ENCODE results near the gene SPTBN1.

The SPTBN1 gene

GRCh38 chr2:54553775-54554174 is 97.6 kb downstream of the SPTBN1 start:
- DNase-seq (ENCODE audit: low read depth in 2 of 2): no peak

GRCh38 chr2:54555318-54555837 is 99.3 kb downstream of the SPTBN1 start:
- no peak for DNase-seq (ENCODE audit: low read depth in 2 of 2)

GRCh38 chr2:54556621-54557121 is 100.5 kb downstream of the SPTBN1 start:
- DNase-seq (ENCODE audit: low read depth in 2 of 2): no peak

GRCh38 chr2:54557211-54557600 is 101.1 kb downstream of the SPTBN1 start:
- DNase-seq (ENCODE audit: low read depth in 2 of 2): no peak

- DNase-seq (ENCODE audit: low read depth in 2 of 2): peak in 1 of 2 donors; percentile 47
Measured at GRCh38 chr2:54557601-54558187, 101.6 kb downstream of the SPTBN1 start.

- DNase-seq (ENCODE audit: low read depth in 2 of 2): peak in 1 of 2 donors; percentile 48
Measured at GRCh38 chr2:54558188-54559005, 102.3 kb downstream of the SPTBN1 start.

GRCh38 chr2:54559006-54559445 is 102.9 kb downstream of the SPTBN1 start:
- DNase-seq (ENCODE audit: low read depth in 2 of 2): no peak

GRCh38 chr2:54559593-54560145 is 103.5 kb downstream of the SPTBN1 start:
- no peak for DNase-seq (ENCODE audit: low read depth in 2 of 2)

GRCh38 chr2:54560146-54560881 is 104.2 kb downstream of the SPTBN1 start:
- no peak for DNase-seq (ENCODE audit: low read depth in 2 of 2)

GRCh38 chr2:54561010-54561409 is 104.9 kb downstream of the SPTBN1 start:
- no peak for DNase-seq (ENCODE audit: low read depth in 2 of 2)

- DNase-seq (ENCODE audit: low read depth in 2 of 2): no peak
Measured at GRCh38 chr2:54564439-54564838, 108.3 kb downstream of the SPTBN1 start.

GRCh38 chr2:54565551-54565950 is 109.4 kb downstream of the SPTBN1 start:
- no peak for DNase-seq (ENCODE audit: low read depth in 2 of 2)

GRCh38 chr2:54566896-54567295 is 110.8 kb downstream of the SPTBN1 start:
- no peak for DNase-seq (ENCODE audit: low read depth in 2 of 2)

- DNase-seq (ENCODE audit: low read depth in 2 of 2): no peak
Measured at GRCh38 chr2:54568876-54569321, 112.8 kb downstream of the SPTBN1 start.

- DNase-seq (ENCODE audit: low read depth in 2 of 2): no peak
Measured at GRCh38 chr2:54569745-54570301, 113.7 kb downstream of the SPTBN1 start.

GRCh38 chr2:54570321-54570855 is 114.3 kb downstream of the SPTBN1 start:
- DNase-seq (ENCODE audit: low read depth in 2 of 2): no peak

GRCh38 chr2:54570925-54571694 is 115.0 kb downstream of the SPTBN1 start:
- DNase-seq (ENCODE audit: low read depth in 2 of 2): peak; percentile 68 to 72

- no peak for DNase-seq (ENCODE audit: low read depth in 2 of 2)
Measured at GRCh38 chr2:54572262-54572635, 116.1 kb downstream of the SPTBN1 start.

- DNase-seq (ENCODE audit: low read depth in 2 of 2): no peak
Measured at GRCh38 chr2:54572636-54573536, 116.8 kb downstream of the SPTBN1 start.
